Liver (tissue), 9 donors: ENCODE data around the gene CROCC2. TPM values are rescaled to one million over a fixed set of nuclear protein-coding genes. Genes with fewer than 3 reads are reported as not detected.

ENCODE experiments used
- DNase-seq: peaks from one replicate; pipeline ENCODE4 v3.0.0-alpha.2; 2017; ENCODE audit warnings: low spot score
- H3K27ac ChIP-seq, 2 donors: one replicate each; pipeline ENCODE4 v1.7.0; 2013; ENCODE audit warnings: inconsistent platforms in 2 of 2, low read length in 2 of 2, control low read depth in 1 of 2, low read depth in 1 of 2, mild to moderate bottlenecking in 1 of 2
- H3K27me3 ChIP-seq, 4 donors: one replicate each; pipeline versions ENCODE4 v1.6.1 to v1.7.0; 2013; ENCODE audit warnings: low read length in 3 of 4, inconsistent platforms in 1 of 4, mild to moderate bottlenecking in 1 of 4, moderate library complexity in 1 of 4; ENCODE audit not compliant: control insufficient read depth in 4 of 4, insufficient read depth in 4 of 4
- H3K36me3 ChIP-seq, 4 donors: one replicate each; pipeline versions ENCODE4 v1.6.1 to v1.7.0; 2013; ENCODE audit warnings: low read length in 3 of 4, mild to moderate bottlenecking in 3 of 4, low read depth in 1 of 4, moderate library complexity in 1 of 4; ENCODE audit not compliant: control insufficient read depth in 4 of 4, insufficient read depth in 3 of 4
- H3K4me1 ChIP-seq, 4 donors: one replicate each; pipeline versions ENCODE4 v1.6.1 to v1.7.0; 2013; ENCODE audit warnings: low read length in 3 of 4, mild to moderate bottlenecking in 3 of 4, moderate library complexity in 1 of 4; ENCODE audit not compliant: control insufficient read depth in 4 of 4, insufficient read depth in 4 of 4
- H3K4me3 ChIP-seq, 3 donors: one replicate each; pipeline versions ENCODE4 v1.6.1 to v1.7.0; 2013; ENCODE audit warnings: low read length in 3 of 3, control low read depth in 1 of 3, low read depth in 1 of 3, mild to moderate bottlenecking in 1 of 3
- H3K9ac ChIP-seq, 2 donors: one replicate each; pipeline ENCODE4 v1.7.0; 2013; ENCODE audit warnings: low read length in 2 of 2, mild to moderate bottlenecking in 2 of 2, moderate library complexity in 2 of 2, control low read depth in 1 of 2, low read depth in 1 of 2
- H3K9me3 ChIP-seq, 4 donors: one replicate each; pipeline versions ENCODE4 v1.6.1 to v1.7.0; 2013; ENCODE audit warnings: low read length in 3 of 4; ENCODE audit not compliant: control insufficient read depth in 4 of 4
- EGR1 ChIP-seq, 2 donors: IDR thresholded peaks; 2 replicates each; pipeline ENCODE4 v1.6.1; 2016 to 2018; ENCODE audit warnings: antibody characterized with exemption in 2 of 2, low read depth in 2 of 2
- FOXA1 ChIP-seq: IDR thresholded peaks from 2 replicates; pipeline ENCODE4 v1.6.1; 2016; ENCODE audit warnings: antibody characterized with exemption
- FOXA2 ChIP-seq: IDR thresholded peaks from 2 replicates; pipeline ENCODE4 v1.6.1; 2016; ENCODE audit warnings: antibody characterized with exemption
- GABPA ChIP-seq, 2 donors: IDR thresholded peaks in 1 of 2; conservative IDR thresholded peaks in 1 of 2; 2 replicates each; pipeline ENCODE4 v1.6.1; 2016; ENCODE audit warnings: antibody characterized with exemption in 2 of 2, mild to moderate bottlenecking in 1 of 2, moderate library complexity in 1 of 2
- HNF4A ChIP-seq, 2 donors: conservative IDR thresholded peaks; 2 replicates each; pipeline ENCODE4 v1.6.1; 2016; ENCODE audit warnings: antibody characterized with exemption in 2 of 2, mild to moderate bottlenecking in 2 of 2
- HNF4G ChIP-seq: IDR thresholded peaks from 2 replicates; pipeline ENCODE4 v1.6.1; 2016; ENCODE audit warnings: antibody characterized with exemption
- NR2F2 ChIP-seq: IDR thresholded peaks from 2 replicates; pipeline ENCODE4 v1.6.1; 2016; ENCODE audit warnings: antibody characterized with exemption
- RAD21 ChIP-seq, 2 donors: IDR thresholded peaks; 2 replicates each; pipeline ENCODE4 v1.6.1; 2016; ENCODE audit warnings: antibody characterized with exemption in 2 of 2, mild to moderate bottlenecking in 2 of 2
- RXRA ChIP-seq, 2 donors: IDR thresholded peaks; 2 replicates each; pipeline ENCODE4 v1.6.1; 2017 to 2018; ENCODE audit warnings: antibody characterized with exemption in 2 of 2, mild to moderate bottlenecking in 1 of 2
- SP1 ChIP-seq: IDR thresholded peaks from 2 replicates; pipeline ENCODE4 v1.6.1; 2018; ENCODE audit warnings: antibody characterized with exemption, mild to moderate bottlenecking
- TAF1 ChIP-seq: conservative IDR thresholded peaks from 2 replicates; pipeline ENCODE4 v1.6.1; 2016; ENCODE audit warnings: antibody characterized with exemption, mild to moderate bottlenecking
- YY1 ChIP-seq: IDR thresholded peaks from 2 replicates; pipeline ENCODE4 v1.6.1; 2016; ENCODE audit warnings: antibody characterized with exemption, mild to moderate bottlenecking
- WGBS: extraction: QIAGEN DNeasy Blood & Tissue Kit; methylation state at CpG from one replicate; pipeline ENCODE4 v1.1.7; 2013; 5-methylcytosine and 5-hydroxymethylcytosine counted together
- polyA plus RNA-seq, 2 donors: library from polyadenylated mRNA; stranded (reverse) in 1 of 2; unstranded in 1 of 2; fragments of 200-250 nt in 1 of 2; fragments of >200 nt in 1 of 2; fragmentation: Nextera tagmentation in 1 of 2; extraction: Ambion mirVana in 1 of 2; gene quantifications; one replicate each; pipeline versions ENCODE4 v1.2.1 to v1.2.3, GENCODE V29; 2013 to 2015
- total RNA-seq, 2 donors: library from RNA; depleted of rRNA; stranded (reverse); fragments of >200 nt; gene quantifications; one replicate each; pipeline ENCODE4 v1.2.3, GENCODE V29; 2014
- TF ChIP-seq, protein P1 (sequence below): IDR thresholded peaks from 2 replicates; pipeline ENCODE4 v1.6.1; 2016; ENCODE audit warnings: antibody characterized with exemption
- TF ChIP-seq, protein P2 (sequence below): IDR thresholded peaks from 2 replicates; pipeline ENCODE4 v1.6.1; 2016; ENCODE audit warnings: antibody characterized with exemption, mild to moderate bottlenecking
- TF ChIP-seq, protein P3 (sequence below): fragments of 150-350 bp; IDR thresholded peaks from 2 replicates; pipeline ENCODE4 v1.5.1; 2017; ENCODE audit warnings: improper control_type of control experiment, low read depth, low read length; ENCODE audit not compliant: missing input control
- TF ChIP-seq, protein P4 (sequence below): IDR thresholded peaks from 2 replicates; pipeline ENCODE4 v1.6.1; 2016; ENCODE audit warnings: antibody characterized with exemption
- TF ChIP-seq, protein P5 (sequence below): IDR thresholded peaks from 2 replicates; pipeline ENCODE4 v1.6.1; 2016; ENCODE audit warnings: antibody characterized with exemption
- donor health status: healthy.
- donor health status: healthy.
- donor health status: healthy.
- donor health status: healthy.
- donor health status: healthy.

Gene CROCC2
- total and polyA plus RNA-seq, 4 donors = under 0.01 to 0.13 (median 0.05) TPM

DNA sequence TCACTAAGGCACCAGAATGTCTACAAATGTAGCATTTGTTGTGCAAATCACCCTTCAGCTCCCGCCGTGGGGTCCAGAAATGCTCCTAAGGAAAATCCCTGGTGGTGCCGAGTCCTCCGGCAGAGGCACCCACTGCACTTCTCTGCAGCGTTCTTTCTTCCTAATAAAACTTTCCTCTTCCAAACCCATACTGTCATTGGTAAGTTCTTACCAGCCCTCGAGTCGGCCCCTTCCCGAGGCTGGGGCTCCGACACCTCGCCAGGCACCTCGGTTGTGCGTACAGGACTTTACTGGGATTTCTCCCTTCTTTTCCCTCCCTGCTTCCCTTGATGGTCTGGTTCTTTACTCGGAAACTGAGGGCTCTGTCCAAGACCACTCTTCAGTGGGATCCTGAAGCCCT lies 47.8 kb upstream of the CROCC2 start:
- Histone ChIP-seq H3K36me3 (no peaks in the 10 kb centered on the region), H3K9ac (no peak overlapping the region), H3K9me3 (no peaks in the 10 kb centered on the region), H3K27me3 (no peaks in the 10 kb centered on the region), H3K27ac (peak overlapping the region; percentile 87 to 90), H3K4me3 (no peak overlapping the region), H3K4me1 (peaks cover 17 to 67% (median 45%) of the 10 kb centered on the region in 4 donors)
- WGBS = 87% methylated on average over 13 of the region's 13 CpGs
- no peak for TF ChIP-seq GABPA (IDR thresholded peaks at IDR 0.05 in 1 of 2, conservative IDR thresholded peaks at IDR 0.05 in 1 of 2)
- TF ChIP-seq HNF4G = no peak
- TF ChIP-seq FOXA1 = no peak
- no peak for TF ChIP-seq TAF1
- TF ChIP-seq RXRA (IDR thresholded peaks at IDR 0.05) = no peak
- no peak for TF ChIP-seq FOXA2
- TF ChIP-seq, protein P1, sequence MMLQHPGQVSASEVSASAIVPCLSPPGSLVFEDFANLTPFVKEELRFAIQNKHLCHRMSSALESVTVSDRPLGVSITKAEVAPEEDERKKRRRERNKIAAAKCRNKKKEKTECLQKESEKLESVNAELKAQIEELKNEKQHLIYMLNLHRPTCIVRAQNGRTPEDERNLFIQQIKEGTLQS = no peak
- TF ChIP-seq HNF4A (conservative IDR thresholded peaks at IDR 0.05) = no peak
- no peak for DNase-seq

DNA sequence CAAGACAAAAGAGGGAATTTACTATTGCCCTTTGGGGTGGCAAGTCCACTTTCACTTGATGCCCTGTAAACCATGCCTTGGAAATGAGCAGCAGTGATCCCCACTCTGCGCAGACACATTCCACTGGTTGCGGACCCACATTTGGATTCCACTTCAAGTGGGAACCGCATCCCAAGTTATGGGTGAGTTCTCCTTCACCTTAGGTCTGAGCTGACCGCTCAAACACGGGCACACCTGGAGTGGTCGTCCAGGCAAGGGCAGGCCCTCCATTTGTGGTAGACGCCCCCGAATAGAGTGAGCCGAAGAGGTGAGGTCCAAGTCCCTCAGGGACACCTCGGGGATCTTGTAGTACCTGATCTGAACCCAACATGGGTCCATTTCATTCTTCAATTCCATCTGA lies 47.3 kb upstream of the CROCC2 start:
- Histone ChIP-seq H3K27me3 (no peaks in the 10 kb centered on the region), H3K4me3 (no peak overlapping the region), H3K27ac (peak overlapping the region; percentile 87 to 90), H3K9ac (no peak overlapping the region), H3K9me3 (no peaks in the 10 kb centered on the region), H3K4me1 (peaks cover 21 to 73% (median 50%) of the 10 kb centered on the region in 4 donors), H3K36me3 (no peaks in the 10 kb centered on the region)
- WGBS = 96% methylated on average over 10 of the region's 10 CpGs
- no peak for DNase-seq
- TF ChIP-seq YY1 = no peak
- TF ChIP-seq FOXA1 = no peak
- TF ChIP-seq, protein P1 = no peak

DNA sequence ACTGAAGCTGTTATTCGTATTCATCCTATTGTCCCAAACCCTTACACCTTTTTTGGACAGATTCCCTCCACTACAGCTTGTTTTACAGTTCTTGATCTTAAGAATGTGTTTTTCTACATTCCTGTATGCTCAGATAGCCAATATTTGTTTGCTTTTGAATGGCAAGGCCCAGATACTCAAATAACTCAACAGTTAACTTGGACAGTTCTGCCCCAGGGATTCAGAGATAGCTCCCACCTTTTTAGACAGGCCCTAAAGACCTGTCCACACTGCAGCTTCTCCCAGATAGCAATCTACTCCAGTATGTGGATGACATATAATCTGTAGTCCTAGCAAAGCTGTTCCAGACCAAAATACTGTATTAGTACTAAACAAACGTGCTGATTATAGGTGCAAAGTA lies 44.6 kb upstream of the CROCC2 start:
- no peaks in the 10 kb centered on the region for H3K36me3 ChIP-seq
- H3K27ac ChIP-seq = no peak overlapping the region
- no peak overlapping the region for H3K4me3 ChIP-seq
- DNase-seq = no peak
- no peaks in the 10 kb centered on the region for H3K9me3 ChIP-seq
- 86% methylated on average over 2 of the region's 2 CpGs for WGBS
- H3K9ac ChIP-seq = no peak overlapping the region
- no peaks in the 10 kb centered on the region for H3K27me3 ChIP-seq
- TF ChIP-seq, protein P2, sequence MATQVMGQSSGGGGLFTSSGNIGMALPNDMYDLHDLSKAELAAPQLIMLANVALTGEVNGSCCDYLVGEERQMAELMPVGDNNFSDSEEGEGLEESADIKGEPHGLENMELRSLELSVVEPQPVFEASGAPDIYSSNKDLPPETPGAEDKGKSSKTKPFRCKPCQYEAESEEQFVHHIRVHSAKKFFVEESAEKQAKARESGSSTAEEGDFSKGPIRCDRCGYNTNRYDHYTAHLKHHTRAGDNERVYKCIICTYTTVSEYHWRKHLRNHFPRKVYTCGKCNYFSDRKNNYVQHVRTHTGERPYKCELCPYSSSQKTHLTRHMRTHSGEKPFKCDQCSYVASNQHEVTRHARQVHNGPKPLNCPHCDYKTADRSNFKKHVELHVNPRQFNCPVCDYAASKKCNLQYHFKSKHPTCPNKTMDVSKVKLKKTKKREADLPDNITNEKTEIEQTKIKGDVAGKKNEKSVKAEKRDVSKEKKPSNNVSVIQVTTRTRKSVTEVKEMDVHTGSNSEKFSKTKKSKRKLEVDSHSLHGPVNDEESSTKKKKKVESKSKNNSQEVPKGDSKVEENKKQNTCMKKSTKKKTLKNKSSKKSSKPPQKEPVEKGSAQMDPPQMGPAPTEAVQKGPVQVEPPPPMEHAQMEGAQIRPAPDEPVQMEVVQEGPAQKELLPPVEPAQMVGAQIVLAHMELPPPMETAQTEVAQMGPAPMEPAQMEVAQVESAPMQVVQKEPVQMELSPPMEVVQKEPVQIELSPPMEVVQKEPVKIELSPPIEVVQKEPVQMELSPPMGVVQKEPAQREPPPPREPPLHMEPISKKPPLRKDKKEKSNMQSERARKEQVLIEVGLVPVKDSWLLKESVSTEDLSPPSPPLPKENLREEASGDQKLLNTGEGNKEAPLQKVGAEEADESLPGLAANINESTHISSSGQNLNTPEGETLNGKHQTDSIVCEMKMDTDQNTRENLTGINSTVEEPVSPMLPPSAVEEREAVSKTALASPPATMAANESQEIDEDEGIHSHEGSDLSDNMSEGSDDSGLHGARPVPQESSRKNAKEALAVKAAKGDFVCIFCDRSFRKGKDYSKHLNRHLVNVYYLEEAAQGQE = no peak
- TF ChIP-seq, protein P3, sequence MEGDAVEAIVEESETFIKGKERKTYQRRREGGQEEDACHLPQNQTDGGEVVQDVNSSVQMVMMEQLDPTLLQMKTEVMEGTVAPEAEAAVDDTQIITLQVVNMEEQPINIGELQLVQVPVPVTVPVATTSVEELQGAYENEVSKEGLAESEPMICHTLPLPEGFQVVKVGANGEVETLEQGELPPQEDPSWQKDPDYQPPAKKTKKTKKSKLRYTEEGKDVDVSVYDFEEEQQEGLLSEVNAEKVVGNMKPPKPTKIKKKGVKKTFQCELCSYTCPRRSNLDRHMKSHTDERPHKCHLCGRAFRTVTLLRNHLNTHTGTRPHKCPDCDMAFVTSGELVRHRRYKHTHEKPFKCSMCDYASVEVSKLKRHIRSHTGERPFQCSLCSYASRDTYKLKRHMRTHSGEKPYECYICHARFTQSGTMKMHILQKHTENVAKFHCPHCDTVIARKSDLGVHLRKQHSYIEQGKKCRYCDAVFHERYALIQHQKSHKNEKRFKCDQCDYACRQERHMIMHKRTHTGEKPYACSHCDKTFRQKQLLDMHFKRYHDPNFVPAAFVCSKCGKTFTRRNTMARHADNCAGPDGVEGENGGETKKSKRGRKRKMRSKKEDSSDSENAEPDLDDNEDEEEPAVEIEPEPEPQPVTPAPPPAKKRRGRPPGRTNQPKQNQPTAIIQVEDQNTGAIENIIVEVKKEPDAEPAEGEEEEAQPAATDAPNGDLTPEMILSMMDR = no peak
- no peak for TF ChIP-seq NR2F2
- no peak for TF ChIP-seq TAF1
- no peak for TF ChIP-seq EGR1 (IDR thresholded peaks at IDR 0.05; ENCODE audit: low read depth in 2 of 2)
- TF ChIP-seq HNF4A (conservative IDR thresholded peaks at IDR 0.05) = no peak
- no peak for TF ChIP-seq FOXA1
- no peak for TF ChIP-seq HNF4G
- TF ChIP-seq, protein P4, sequence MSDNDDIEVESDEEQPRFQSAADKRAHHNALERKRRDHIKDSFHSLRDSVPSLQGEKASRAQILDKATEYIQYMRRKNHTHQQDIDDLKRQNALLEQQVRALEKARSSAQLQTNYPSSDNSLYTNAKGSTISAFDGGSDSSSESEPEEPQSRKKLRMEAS = no peak
- no peak for TF ChIP-seq YY1
- TF ChIP-seq GABPA (IDR thresholded peaks at IDR 0.05 in 1 of 2, conservative IDR thresholded peaks at IDR 0.05 in 1 of 2) = no peak
- no peak for TF ChIP-seq RXRA (IDR thresholded peaks at IDR 0.05)
- TF ChIP-seq, protein P5, sequence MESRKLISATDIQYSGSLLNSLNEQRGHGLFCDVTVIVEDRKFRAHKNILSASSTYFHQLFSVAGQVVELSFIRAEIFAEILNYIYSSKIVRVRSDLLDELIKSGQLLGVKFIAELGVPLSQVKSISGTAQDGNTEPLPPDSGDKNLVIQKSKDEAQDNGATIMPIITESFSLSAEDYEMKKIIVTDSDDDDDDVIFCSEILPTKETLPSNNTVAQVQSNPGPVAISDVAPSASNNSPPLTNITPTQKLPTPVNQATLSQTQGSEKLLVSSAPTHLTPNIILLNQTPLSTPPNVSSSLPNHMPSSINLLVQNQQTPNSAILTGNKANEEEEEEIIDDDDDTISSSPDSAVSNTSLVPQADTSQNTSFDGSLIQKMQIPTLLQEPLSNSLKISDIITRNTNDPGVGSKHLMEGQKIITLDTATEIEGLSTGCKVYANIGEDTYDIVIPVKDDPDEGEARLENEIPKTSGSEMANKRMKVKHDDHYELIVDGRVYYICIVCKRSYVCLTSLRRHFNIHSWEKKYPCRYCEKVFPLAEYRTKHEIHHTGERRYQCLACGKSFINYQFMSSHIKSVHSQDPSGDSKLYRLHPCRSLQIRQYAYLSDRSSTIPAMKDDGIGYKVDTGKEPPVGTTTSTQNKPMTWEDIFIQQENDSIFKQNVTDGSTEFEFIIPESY = no peak
- no peak for TF ChIP-seq RAD21 (IDR thresholded peaks at IDR 0.05)
- TF ChIP-seq, protein P1 = no peak
- TF ChIP-seq FOXA2 = no peak
- TF ChIP-seq SP1 = no peak
- peaks cover 18 to 78% (median 57%) of the 10 kb centered on the region in 4 donors for H3K4me1 ChIP-seq
